GM13977 (cell line): ENCODE data around the gene CDK17.

ENCODE experiments used
- DNase-seq: peaks from one replicate; pipeline ENCODE4 v3.0.0; 2012; ENCODE audit warnings: low spot score
- in situ Hi-C: fragments of 300-500 bp; cut with MboI; formaldehyde crosslinking; loops from one replicate; pipeline ENCODE4 v1.12.0; 2022; ENCODE audit warnings: low sequenced_read_pairs, low pct_unique_long_range_greater_than_20kb, mixed read lengths, inconsistent platforms; ENCODE audit not compliant: unreplicated experiment
- TF ChIP-seq, protein P1 (sequence below): IDR thresholded peaks from 2 replicates; pipeline ENCODE4 v1.5.1; 2012; ENCODE audit warnings: mild to moderate bottlenecking, control low read depth; ENCODE audit not compliant: insufficient read depth; ENCODE audit errors: extremely low read depth, missing control alignments

The CDK17 gene

GRCh38 chr12:96360550-96360949 is 39.7 kb downstream of the CDK17 start:
- in situ Hi-C loops = no loop called here
- TF ChIP-seq, protein P1, sequence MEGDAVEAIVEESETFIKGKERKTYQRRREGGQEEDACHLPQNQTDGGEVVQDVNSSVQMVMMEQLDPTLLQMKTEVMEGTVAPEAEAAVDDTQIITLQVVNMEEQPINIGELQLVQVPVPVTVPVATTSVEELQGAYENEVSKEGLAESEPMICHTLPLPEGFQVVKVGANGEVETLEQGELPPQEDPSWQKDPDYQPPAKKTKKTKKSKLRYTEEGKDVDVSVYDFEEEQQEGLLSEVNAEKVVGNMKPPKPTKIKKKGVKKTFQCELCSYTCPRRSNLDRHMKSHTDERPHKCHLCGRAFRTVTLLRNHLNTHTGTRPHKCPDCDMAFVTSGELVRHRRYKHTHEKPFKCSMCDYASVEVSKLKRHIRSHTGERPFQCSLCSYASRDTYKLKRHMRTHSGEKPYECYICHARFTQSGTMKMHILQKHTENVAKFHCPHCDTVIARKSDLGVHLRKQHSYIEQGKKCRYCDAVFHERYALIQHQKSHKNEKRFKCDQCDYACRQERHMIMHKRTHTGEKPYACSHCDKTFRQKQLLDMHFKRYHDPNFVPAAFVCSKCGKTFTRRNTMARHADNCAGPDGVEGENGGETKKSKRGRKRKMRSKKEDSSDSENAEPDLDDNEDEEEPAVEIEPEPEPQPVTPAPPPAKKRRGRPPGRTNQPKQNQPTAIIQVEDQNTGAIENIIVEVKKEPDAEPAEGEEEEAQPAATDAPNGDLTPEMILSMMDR = no peak
- no peak for DNase-seq

DNA sequence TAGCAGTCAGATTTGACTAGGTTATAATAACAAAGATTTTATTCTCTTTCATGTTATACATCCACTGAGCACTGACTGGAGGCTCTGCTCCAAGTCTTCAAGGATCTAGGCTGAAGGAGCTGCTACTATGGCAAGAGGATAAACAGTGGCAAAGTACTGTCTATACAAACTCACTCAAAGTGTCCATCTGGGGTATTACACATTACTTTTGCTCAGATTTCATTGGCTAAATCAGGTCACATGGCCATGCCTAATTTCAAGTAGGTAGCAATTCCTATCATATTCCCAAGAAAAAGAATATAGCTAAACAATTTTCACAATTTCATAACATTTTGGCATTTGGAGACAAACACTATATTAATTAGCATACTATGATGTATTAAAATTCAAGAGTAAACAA is 40.9 kb downstream of the CDK17 start:
- in situ Hi-C loops = no loop called here
- no peak for DNase-seq
- TF ChIP-seq, protein P1 = no peak

- in situ Hi-C loops = no loop called here
- TF ChIP-seq, protein P1 = no peak
- DNase-seq = no peak
Measured at GRCh38 chr12:96356831-96357230, 43.4 kb downstream of the CDK17 start.

DNA sequence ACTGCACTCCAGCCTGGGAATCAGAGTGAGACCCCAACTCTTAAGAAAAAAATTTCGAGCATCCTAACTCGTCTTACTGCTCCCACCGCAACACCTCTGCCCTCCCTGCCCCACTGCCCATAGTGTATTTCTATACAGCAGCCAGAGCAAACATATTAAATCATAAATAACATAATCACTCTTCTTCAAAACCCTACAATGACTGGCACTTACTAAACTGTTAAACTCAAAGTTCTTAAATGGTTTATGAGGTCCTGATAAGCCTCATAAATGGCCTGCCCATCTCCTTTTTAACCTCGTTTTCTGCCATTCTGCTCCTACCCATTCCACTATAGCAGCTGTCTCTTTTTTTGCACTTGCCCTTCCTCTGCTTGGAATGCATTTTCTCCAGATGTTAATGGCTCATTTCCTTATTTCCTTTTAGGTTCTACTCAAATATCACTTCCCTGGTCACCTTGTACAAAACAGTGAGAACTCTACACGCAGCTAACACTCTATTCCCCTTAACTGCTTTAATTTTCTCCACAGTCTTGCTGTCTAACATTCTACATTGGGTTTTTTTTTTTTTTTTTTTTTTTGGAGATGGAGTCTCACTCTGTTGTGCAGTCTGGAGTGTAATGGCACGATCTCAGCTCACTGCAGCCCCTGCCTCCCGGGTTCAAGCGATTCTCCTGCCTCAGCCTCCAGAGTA is 45.2 kb downstream of the CDK17 start:
- in situ Hi-C loops = no loop called here
- no peak for DNase-seq

GRCh38 chr12:96354326-96354725 is 45.9 kb downstream of the CDK17 start:
- DNase-seq = no peak
- in situ Hi-C loops = no loop called here
- TF ChIP-seq, protein P1 = no peak

More for the DNA sequence above, 45.2 kb downstream of the CDK17 start:
- TF ChIP-seq, protein P1 = no peak

GRCh38 chr12:96352161-96352835 is 47.9 kb downstream of the CDK17 start:
- in situ Hi-C loops = no loop called here
- TF ChIP-seq, protein P1 = no peak
- no peak for DNase-seq
